GM19351 (cell line): ENCODE data around the gene CNP.
"Not testable (repeated sequence)": the region's sequence is repeated elsewhere in the genome, so short reads cannot be mapped to it uniquely, and the experiment has no call there.

Experiments
- ATAC-seq: cut with Tn5 transposase; IDR thresholded peaks from one replicate; pipeline ENCODE4 v1.9.1; 2021; ENCODE audit warnings: mild to moderate bottlenecking, moderate library complexity; ENCODE audit not compliant: unreplicated experiment

The CNP gene

GRCh38 chr17:41966463-41967140, at the start of gene CNP:
Gene CNP, plus strand, starts transcription at chr17:41966795. Its CDS starts 90 bp downstream, at chr17:41966885.
- peak; percentile 72 for ATAC-seq

DNA sequence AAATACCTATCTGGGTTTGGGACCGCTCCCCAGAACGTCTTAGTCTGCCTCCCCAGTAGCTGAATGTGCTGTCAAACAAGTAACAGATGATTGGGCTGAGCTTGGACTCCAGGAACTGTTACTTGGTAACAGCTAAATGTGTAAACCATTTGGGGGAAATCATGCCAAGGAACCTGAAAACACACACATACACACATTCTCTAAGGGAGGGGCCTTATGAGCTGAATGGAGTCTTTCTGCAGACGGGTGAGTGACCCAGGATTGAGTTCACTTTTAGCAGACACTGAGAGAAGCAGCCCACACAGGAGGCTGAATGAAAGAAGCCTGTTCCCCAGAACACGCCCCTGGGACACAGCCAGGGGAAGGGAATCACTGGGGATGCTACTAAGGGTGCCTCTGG, 49.4 kb upstream of the CNP start:
- ATAC-seq: no peak

DNA sequence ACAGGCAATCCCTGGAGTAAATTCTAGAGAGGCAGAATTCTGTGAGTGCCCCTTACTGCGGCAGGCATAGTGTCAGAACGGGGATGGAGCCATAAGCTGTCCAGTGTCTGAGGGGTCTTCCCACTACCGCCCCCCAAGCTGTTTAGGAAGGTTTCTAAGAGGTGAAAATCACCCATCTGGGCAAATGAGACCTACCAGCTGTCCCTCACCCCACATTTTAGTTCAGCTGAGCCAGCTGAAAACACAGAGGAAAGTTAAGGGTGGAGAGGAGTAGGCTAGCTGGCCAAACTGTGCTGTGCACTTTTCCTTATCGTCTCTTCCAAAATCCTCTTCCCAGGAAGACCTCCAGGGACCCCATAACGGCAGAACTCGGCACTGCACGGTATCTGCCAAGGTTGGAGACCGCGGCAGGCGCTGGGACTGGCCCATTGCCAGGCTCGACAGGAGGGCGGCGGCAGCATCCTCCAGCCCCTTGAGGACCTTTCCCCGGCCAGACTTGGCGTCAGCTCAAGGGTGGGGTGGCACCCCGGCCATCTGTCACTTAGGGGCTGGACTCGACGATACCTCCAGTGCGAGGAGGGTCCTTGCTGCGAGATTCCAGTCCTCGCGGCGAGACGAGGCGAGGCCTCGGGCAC, 48.8 kb upstream of the CNP start:
- ATAC-seq: no peak

- peak; percentile 93 for ATAC-seq
Observed at GRCh38 chr17:41918314-41919164, 48.1 kb upstream of the CNP start, which contains the start of gene ACLY. Gene ACLY, minus strand, starts transcription at chr17:41918951. Its CDS starts 5,078 bp downstream, at chr17:41913873.

GRCh38 chr17:41919165-41919817, 47.3 kb upstream of the CNP start:
- ATAC-seq: peak; percentile 14

- ATAC-seq: no peak
Observed at GRCh38 chr17:41919840-41920579, 46.6 kb upstream of the CNP start.

DNA sequence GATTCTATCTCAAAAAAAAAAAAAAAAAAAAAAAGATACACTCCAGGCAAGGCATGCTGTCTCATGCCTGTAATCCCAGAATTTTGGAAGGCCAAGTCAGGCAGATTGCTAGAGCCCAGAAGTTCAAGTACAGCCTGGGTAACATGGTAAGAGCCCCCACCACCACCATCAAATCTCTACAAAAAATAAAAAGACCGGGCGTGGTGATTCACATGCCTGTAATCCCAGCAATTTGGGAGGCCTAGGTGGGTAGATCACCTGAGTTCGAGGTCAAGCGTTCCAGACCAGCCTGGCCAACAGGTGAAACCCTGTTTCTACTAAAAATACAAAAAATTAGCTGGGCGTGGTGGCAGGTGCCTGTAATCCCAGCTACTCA, 46.0 kb upstream of the CNP start:
- no peak for ATAC-seq

DNA sequence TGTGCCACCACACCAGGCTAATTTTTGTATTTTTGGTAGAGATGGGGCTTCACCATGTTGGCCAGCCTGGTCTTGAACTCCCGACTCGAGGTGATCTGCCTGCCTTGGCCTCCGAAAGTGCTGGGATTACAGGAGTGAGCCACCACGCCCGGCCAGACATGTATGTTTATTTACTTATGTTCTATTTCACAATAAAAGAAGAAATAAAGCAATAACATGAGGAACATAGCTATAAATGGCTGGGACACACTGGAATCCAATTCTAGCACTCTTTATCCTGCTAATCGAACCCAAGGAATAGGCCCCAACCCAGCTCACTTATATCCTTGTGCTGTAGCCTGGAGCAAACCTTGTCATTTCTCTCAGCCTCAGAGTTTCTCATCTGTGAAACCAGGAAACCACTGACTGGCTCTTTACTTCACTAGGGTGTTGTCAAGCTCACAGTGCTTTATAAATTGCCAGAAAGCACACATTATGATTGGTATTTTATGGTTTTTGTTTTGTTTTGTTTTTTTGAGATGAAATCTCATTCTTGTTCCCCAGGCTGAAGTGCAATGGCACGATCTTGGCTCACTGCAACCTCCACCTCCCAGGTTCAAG, 40.5 kb upstream of the CNP start:
- ATAC-seq: no peak

- ATAC-seq: no peak
Observed at GRCh38 chr17:41928693-41929251, 37.8 kb upstream of the CNP start.

DNA sequence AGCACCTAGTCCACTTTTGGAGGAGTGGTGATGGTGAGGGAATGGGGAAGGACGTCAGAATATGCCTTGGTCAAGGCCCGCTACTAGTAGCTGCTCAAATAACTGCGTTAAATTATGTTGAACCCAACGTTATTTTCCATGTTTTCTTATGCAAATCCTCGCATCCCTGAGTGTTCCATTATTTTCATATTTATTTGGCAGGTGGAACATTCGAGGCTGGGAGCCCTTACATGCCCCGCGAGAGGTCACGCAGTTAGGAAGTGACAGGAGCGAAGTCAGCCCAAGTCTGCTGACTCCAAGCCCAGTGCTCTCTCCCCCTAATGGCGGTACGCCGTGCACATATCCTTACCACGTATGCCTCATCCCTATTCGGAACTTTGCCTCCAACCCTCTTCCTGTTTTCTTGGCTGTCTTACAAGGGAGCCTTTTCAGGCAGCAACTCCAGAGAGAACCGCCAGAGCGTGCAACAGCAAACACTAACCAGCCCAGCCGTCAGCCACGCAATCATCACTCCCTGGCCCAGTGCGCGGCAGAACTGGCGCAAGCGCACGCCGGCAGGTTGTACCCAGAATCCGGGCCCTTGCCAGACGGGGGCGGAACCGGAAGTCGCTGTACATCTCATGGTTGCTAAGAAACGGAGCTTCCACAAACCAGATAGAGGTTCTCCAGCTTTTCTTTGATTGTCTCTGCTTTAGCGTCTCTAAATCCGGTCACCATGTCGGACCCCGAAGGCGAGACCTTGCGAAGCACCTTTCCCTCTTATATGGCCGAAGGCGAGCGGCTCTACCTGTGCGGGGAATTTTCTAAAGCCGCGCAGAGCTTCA, 36.4 kb upstream of the CNP start, which contains the start of gene ODAD4:
Gene ODAD4 (plus strand): TSS at position 609 of the 824 bp plus-strand sequence. CDS start 107 bp downstream, at position 716.
- ATAC-seq: peak; percentile 96

- ATAC-seq: not testable (repeated sequence)
Observed at GRCh38 chr17:41930833-41931156, 35.8 kb upstream of the CNP start.

- ATAC-seq: not testable (repeated sequence)
Observed at GRCh38 chr17:41931715-41932114, 34.9 kb upstream of the CNP start.

- no peak for ATAC-seq
Observed at GRCh38 chr17:41932816-41933389, 33.7 kb upstream of the CNP start.

GRCh38 chr17:41935641-41936040, 31.0 kb upstream of the CNP start:
- ATAC-seq: no peak

- no peak for ATAC-seq
Observed at GRCh38 chr17:41937970-41938954, 28.3 kb upstream of the CNP start.

GRCh38 chr17:41939044-41939692, 27.4 kb upstream of the CNP start:
- ATAC-seq: no peak

GRCh38 chr17:41939693-41940090, 26.9 kb upstream of the CNP start:
- ATAC-seq: no peak
